ENCODE results near the gene SART1.

Gene SART1

DNA sequence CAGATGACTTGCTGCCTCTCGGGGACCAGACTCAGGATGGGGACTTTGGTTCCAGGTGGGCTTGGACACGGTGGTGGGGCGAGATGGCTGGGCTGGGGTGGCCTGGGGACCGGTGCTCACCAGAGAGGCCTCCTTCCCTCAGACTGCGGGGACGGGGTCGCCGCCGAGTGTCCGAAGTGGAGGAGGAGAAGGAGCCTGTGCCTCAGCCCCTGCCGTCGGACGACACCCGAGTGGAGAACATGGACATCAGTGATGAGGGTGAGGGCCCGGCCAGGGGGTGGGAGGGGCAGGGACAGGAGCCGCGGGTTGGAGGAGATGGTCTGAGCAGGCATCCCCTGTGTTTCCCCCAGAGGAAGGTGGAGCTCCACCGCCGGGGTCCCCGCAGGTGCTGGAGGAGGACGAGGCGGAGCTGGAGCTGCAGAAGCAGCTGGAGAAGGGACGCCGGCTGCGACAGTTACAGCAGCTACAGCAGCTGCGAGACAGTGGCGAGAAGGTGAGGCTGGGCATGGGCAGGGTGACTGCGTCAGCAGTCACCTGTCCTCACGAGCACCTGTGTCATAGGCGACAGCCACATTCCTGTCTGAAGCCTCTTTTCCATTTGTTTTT is 5.9 kb downstream of the SART1 start:
- no peak for DNase-seq (ENCODE audit: low read depth, low spot score)

- no peak for DNase-seq (ENCODE audit: low read depth, low spot score)
These were observed 7.3 kb downstream of the SART1 start for GRCh38 chr11:65968600-65969482.

DNA sequence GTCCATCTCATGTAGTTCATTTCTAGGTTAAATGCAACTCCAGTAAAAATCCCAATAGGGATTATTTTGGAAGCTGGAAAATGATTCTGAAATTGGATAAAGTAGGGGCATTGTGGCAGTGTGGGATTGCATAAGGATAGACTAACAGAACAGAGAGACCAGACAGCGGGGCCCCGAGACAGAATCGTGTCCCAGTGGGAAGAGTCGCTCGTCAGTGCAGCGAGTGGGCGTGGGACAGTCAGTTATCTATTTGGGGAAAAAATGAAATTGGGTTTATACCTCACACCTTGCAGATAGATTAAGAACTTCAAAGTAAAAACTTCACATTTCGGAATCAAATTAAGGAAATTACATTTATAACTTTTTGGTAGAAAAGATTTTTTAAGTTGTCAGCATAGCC is 10.6 kb downstream of the SART1 start:
- DNase-seq (ENCODE audit: low read depth, low spot score), result no peak

DNA sequence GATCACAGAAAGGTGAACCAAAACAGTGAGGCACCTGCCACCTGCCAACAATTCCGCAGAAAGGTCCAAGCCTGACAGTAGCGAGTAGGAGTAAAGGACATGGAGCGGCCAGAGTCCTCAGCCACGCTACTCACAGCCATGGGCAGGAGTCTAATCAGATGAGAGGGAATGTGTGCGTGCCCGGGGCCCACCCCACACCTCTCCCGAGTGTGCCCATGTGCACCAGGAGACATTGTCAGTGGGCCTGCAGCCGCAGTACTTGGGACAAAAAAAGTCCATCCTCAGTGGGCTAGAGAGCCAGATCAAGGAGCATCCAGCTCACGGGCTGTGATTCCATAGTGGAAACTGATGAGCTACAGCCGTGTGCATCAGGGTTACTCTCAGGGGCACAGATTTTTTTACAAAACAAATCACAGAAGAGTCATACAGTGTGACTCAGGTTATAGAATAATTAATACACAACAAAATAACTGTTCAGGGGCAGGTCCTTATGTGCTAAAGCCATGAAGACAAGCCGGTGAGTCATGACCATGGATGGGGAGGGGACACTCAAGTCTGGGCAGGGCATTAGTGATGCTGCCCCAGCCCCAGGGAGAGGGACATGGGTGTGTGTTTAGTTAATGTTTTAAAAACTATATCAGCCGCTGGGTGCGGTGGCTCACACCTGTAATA is 12.0 kb downstream of the SART1 start:
- DNase-seq (ENCODE audit: low read depth, low spot score), result peak; percentile 27

DNA sequence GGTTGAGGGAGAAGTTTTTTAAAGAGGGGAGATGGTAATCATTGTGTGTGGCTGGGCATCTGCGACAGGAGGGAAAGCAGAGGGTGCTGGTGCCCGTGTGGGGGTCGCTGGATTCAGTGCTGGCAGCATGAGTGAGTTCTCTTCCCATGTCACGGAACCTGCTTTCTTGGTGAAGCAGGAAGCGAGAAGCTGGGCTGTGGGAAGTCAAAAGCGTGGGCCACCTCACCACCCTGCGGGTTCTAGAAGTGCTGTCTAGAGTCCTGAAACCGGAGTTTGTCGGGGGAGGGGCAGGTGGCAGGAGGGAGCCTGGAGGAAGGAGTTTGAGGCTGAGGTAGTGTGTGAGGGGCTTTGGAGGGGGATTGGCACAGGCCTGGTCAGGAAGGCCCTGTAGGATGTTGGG is 14.2 kb downstream of the SART1 start:
- no peak for DNase-seq (ENCODE audit: low read depth, low spot score)

DNA sequence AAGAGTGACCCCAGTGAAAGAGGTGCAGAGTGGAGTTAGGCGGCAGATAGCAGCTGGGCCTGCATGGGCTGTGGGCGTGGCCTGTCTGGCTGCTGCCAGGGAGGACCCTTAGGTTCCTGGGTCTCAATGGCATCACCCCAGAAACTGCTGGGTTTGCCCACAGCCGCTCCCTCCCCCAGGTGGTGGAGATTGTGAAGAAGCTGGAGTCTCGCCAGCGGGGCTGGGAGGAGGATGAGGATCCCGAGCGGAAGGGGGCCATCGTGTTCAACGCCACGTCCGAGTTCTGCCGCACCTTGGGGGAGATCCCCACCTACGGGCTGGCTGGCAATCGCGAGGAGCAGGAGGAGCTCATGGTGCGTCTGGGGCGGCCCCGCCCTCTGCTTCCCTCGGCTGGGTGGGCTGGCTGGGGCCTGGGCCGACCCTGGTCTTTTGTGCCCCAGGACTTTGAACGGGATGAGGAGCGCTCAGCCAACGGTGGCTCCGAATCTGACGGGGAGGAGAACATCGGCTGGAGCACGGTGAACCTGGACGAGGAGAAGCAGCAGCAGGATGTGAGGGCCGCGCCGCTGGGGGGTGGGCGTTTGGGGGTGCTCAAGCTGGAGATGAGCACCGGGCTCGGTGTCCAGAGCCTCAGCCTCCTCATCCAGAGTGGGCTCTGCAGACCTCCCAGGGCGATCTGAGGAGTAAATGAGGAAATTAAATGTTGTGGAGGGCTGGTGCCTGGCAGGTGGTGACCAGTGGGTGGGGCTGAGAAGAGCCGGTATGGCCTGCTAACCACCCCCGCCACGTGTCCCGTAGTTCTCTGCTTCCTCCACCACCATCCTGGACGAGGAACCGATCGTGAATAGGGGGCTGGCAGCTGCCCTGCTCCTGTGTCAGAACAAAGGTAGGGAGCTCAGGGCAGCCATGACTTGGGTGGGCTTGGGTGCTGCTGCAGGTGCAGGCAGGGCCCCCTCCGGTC is 15.0 kb downstream of the SART1 start:
- no peak for DNase-seq (ENCODE audit: low read depth, low spot score)

- DNase-seq (ENCODE audit: low read depth, low spot score), result no peak
These were observed 16.3 kb downstream of the SART1 start for GRCh38 chr11:65977621-65978390.

GRCh38 chr11:65978391-65979238 is 17.1 kb downstream of the SART1 start:
- DNase-seq (ENCODE audit: low read depth, low spot score), result no peak

- no peak for DNase-seq (ENCODE audit: low read depth, low spot score)
These were observed 17.8 kb downstream of the SART1 start for GRCh38 chr11:65979261-65979759.

DNA sequence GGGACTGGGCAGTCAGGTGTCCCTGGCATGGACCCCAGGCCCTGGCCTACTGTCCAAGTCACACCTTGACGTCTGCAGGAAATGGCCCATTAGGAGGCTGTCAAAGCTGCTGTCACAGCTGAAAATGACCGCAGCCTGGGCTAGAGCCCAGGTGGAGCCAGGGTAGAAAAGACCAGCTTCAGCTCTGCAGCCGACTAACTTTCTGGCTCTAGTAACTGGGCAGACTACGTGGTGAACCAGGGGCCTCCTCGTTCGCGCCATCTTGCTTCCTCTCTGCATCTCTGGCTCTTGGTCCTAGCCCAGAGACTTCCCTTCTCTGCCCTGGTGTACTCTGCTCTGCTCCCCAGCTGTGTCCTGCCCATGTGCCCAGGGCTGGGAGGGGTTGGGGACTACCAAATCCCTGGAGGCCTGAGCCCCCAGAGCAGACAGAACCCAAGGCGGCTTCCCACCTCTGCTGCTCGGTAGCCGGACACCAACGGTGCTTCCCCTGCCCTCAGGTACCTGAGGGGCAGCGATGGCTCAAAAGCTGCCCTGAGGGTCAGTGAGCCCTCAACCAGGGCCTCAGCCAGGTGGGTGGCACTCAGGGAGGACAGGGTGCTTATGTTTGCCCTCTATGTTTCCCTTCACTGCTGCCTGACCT is 19.7 kb downstream of the SART1 start:
- DNase-seq (ENCODE audit: low read depth, low spot score), result no peak

DNA sequence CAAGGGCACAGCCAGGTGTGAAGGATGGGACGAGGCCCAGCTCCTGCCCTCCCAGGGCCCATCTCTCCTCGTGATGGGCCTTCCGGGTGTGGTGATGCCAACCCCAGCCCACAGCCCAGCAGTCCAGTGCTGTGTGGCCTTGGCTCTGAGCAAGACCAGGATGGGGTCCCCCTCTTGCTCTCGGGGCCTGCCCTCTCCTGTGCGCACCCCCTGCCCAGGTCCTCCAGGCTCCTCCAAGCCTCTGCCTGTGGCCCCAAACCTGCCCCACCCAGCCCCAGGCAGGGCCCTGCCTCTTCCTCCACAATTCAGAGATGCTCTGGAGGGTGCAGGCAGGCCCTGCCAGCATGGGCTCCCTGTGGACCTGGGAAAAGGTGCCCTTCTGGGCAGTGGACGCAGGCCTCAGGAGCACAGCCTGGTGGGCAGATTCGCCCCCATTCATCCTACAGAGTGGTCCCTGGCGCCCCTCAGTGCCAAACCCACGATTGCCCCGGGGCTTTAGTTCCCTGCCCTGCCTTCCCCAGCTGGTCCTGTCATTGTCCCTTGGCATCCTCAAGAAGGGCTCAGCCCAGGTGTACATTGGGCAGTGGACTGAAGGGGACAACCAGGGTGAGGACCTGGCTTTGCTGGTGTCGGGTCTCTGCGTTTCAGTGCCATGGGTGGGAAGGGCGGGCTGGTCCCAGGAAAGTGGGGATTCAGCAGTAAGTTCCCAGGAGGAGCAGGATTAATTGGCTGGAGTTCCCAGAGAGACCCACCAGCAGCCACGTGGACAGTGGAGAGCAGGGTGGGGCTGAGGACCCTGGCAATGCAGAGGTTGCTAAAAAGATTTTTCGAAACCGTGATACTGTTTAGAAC is 20.7 kb downstream of the SART1 start:
- DNase-seq (ENCODE audit: low read depth, low spot score), result no peak

GRCh38 chr11:65982824-65983588 is 21.5 kb downstream of the SART1 start:
- DNase-seq (ENCODE audit: low read depth, low spot score), result no peak

GRCh38 chr11:65983589-65983987 is 22.1 kb downstream of the SART1 start:
- DNase-seq (ENCODE audit: low read depth, low spot score), result no peak

DNA sequence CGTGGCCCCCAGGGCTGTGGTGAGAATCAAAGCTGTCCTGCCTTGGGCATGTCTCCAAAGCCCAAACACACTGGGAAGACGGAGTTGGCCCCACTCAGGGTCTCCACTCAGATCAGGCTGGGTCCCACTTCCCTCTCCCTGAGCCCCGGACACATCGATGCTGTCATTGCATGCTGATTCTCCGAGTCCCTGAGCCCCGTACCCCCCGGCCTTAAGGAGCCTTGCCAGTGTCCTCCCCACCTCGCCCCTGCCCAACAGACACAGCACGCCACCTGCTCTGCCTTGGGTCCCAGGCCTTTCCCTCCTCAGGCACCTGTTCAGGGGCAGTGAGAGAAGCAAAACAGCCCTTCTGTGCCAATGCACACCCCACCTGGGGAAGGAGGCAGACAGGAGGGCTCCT is 25.8 kb downstream of the SART1 start:
- no peak for DNase-seq (ENCODE audit: low read depth, low spot score)

DNA sequence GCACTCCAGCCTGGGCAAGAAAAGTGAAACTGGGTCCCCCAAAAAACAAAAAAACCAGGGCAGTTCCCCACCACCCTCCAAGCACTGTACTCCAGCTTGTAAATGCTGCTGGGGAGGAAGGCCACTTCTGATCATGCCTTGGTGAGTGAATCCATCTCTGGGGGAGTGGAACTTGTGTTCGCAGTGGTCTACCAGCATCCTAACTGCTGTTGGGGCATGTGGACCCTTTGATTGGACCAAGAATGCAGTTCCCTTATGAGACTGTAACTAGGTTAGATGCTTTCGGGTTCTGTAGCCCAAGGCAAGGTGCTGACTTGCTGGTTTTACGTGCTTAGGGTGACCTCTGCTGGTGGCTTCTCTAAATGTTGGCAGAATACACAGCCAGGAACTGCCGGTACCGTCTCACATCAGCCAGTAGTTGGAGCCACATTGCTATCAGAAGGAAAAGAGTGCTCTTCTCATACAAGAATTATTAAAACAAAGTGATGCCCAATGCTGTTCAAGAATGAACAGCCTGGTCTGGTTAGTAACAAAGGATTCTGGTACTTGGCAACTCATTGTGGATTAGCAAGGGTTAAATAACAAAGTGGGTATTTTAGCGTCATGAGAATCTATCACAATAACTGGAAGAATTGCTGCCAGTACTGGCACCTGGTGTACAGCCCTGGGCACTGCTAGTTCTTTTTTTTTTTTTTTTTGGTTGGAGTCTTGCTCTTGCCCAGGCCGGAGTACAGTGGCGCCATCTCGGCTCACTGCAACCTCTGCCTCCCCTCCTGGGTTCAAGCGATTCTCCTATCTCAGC is 27.5 kb downstream of the SART1 start:
- DNase-seq (ENCODE audit: low read depth, low spot score), result peak; percentile 97

DNA sequence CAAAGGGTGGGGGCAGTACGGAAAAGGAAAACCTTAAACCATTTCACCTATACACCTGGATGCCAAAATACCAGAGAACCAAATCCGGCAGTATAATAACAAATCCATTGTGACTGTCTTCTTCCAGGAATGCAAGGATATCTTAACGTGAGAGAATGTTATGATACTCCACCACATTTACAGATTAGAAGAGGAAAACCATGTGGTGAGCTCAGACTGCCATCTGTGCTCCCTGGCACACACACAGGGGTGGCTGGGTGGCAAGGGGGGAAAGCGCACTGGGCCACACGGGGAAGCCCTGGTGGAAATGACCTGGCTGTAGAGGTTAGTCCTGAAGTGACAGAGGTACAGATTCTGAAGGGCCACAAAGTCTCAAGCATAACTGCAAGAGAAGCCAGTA is 30.5 kb downstream of the SART1 start:
- no peak for DNase-seq (ENCODE audit: low read depth, low spot score)

GRCh38 chr11:65997286-65997685 is 35.8 kb downstream of the SART1 start:
- DNase-seq (ENCODE audit: low read depth, low spot score), result no peak

All from astrocyte of the hippocampus (primary cell).